IMR-90 (cell line): ENCODE measurements around the gene ARF1. TPM values are rescaled to one million over a fixed set of nuclear protein-coding genes. Genes with fewer than 3 reads are reported as not detected.

Experiments used
- ATAC-seq: fragments of 200-7000 bp; cut with Tn5 transposase; 2 replicates; pipeline ENCODE4 v1.9.1; 2020; ENCODE audit warnings: low read depth, mild to moderate bottlenecking, moderate library complexity
- BruUV-seq: library from RNA; stranded (reverse); fragments of 400-500 nt; replicated peaks from 2 replicates; lab custom pipeline; 2021; lab: Mats Ljungman, UMichigan
- CTCF ChIA-PET: fragments of 300-600 bp; formaldehyde crosslinking; extraction: SDS; loops from one replicate; lab custom pipeline; 2021; ENCODE audit warnings: antibody characterized with exemption; lab: Yijun Ruan, JAX
- POLR2A ChIA-PET: fragments of 300-600 bp; sonication (Branson Sonifier 250); formaldehyde crosslinking; loops from one replicate; lab custom pipeline; 2022; ENCODE audit warnings: antibody characterized with exemption; ENCODE audit not compliant: unreplicated experiment; lab: Charles Lee
- DNase-seq: peaks from one replicate; pipeline ENCODE4 v3.0.0; 2013
- H2AFZ ChIP-seq: replicated peaks from 2 replicates; pipeline ENCODE3; 2013; ENCODE audit warnings: low read length, mild to moderate bottlenecking; ENCODE audit not compliant: poor library complexity
- H2AK5ac ChIP-seq: 2 replicates; pipeline ENCODE4 v1.6.1; 2013; ENCODE audit warnings: low read depth, low read length, inconsistent platforms
- H2AK9ac ChIP-seq: replicated peaks from 2 replicates; pipeline ENCODE3; 2013; ENCODE audit warnings: mild to moderate bottlenecking, low read depth, low read length, moderate library complexity; ENCODE audit not compliant: poor library complexity
- H2BK120ac ChIP-seq: 2 replicates; pipeline ENCODE4 v1.6.1; 2013; ENCODE audit warnings: low read depth, low read length, inconsistent platforms
- H2BK15ac ChIP-seq: 3 replicates; pipeline ENCODE4 v1.6.1; 2013; ENCODE audit warnings: low read depth, low read length, inconsistent platforms
- H2BK20ac ChIP-seq: 2 replicates; pipeline ENCODE4 v1.6.1; 2013; ENCODE audit warnings: low read depth, mild to moderate bottlenecking, inconsistent platforms, low read length, moderate library complexity
- H2BK5ac ChIP-seq: 2 replicates; pipeline ENCODE4 v1.6.1; 2013; ENCODE audit warnings: mild to moderate bottlenecking, low read depth, low read length, inconsistent platforms; ENCODE audit not compliant: poor library complexity, severe bottlenecking
- H3K14ac ChIP-seq: replicated peaks from 2 replicates; pipeline ENCODE4 v1.6.1; 2013; ENCODE audit warnings: low read depth, low read length, inconsistent platforms
- H3K18ac ChIP-seq: 2 replicates; pipeline ENCODE4 v1.6.1; 2013; ENCODE audit warnings: low read depth, low read length, control low read depth
- H3K23ac ChIP-seq: 2 replicates; pipeline ENCODE4 v1.6.1; 2013; ENCODE audit warnings: low read depth, low read length, inconsistent platforms
- H3K27ac ChIP-seq: 2 replicates; pipeline ENCODE4 v1.5.1; 2013; ENCODE audit warnings: mild to moderate bottlenecking, control low read depth, low read length; ENCODE audit not compliant: insufficient read depth
- H3K27me3 ChIP-seq: 2 replicates; pipeline ENCODE4 v1.6.1; 2013; ENCODE audit warnings: low read length; ENCODE audit not compliant: control insufficient read depth, insufficient read depth
- H3K36me3 ChIP-seq: 2 replicates; pipeline ENCODE4 v1.6.1; 2013; ENCODE audit warnings: low read length, mixed read lengths; ENCODE audit not compliant: control insufficient read depth, insufficient read depth
- H3K4ac ChIP-seq: 2 replicates; pipeline ENCODE4 v1.6.1; 2013; ENCODE audit warnings: low read depth, low read length, inconsistent platforms
- H3K4me1 ChIP-seq: 2 replicates; pipeline ENCODE4 v1.6.1; 2013; ENCODE audit warnings: low read length, mixed read lengths; ENCODE audit not compliant: control insufficient read depth, insufficient read depth
- H3K4me2 ChIP-seq: 2 replicates; pipeline ENCODE4 v1.6.1; 2013; ENCODE audit warnings: low read depth, mild to moderate bottlenecking, control low read depth, low read length, moderate library complexity
- H3K4me3 ChIP-seq: 2 replicates; pipeline ENCODE4 v1.5.1; 2013; ENCODE audit warnings: low read depth, mild to moderate bottlenecking, control low read depth, low read length, moderate library complexity; ENCODE audit not compliant: insufficient read depth
- H3K56ac ChIP-seq: 2 replicates; pipeline ENCODE4 v1.6.1; 2013; ENCODE audit warnings: low read length, inconsistent platforms; ENCODE audit not compliant: insufficient read depth; ENCODE audit errors: extremely low read depth
- H3K79me1 ChIP-seq, 2 experiments: 2 replicates each; pipeline ENCODE4 v1.6.1; 2013; ENCODE audit warnings: low read length in 2 of 2, inconsistent platforms in 1 of 2, low read depth in 1 of 2
- H3K9ac ChIP-seq: 2 replicates; pipeline ENCODE4 v1.6.1; 2013; ENCODE audit warnings: low read depth, low read length, control low read depth
- H3K9me1 ChIP-seq: 2 replicates; pipeline ENCODE4 v1.6.1; 2013; ENCODE audit warnings: low read length, inconsistent platforms; ENCODE audit not compliant: insufficient read depth
- H3K9me3 ChIP-seq: 2 replicates; pipeline ENCODE4 v1.6.1; 2013; ENCODE audit warnings: low read length; ENCODE audit not compliant: control insufficient read depth, insufficient read depth
- H4K20me1 ChIP-seq: 2 replicates; pipeline ENCODE4 v1.6.1; 2013; ENCODE audit warnings: low read length, inconsistent platforms; ENCODE audit not compliant: insufficient read depth
- H4K5ac ChIP-seq: 2 replicates; pipeline ENCODE4 v1.6.1; 2013; ENCODE audit warnings: mild to moderate bottlenecking, low read depth, low read length, control low read depth
- H4K8ac ChIP-seq, 2 experiments: 2 replicates each; pipeline ENCODE4 v1.6.1; 2013; ENCODE audit warnings: low read depth in 2 of 2, low read length in 2 of 2, control low read depth in 1 of 2, inconsistent platforms in 1 of 2
- H4K91ac ChIP-seq: 2 replicates; pipeline ENCODE4 v1.6.1; 2013; ENCODE audit warnings: low read depth, low read length, inconsistent platforms; ENCODE audit not compliant: insufficient read depth
- BHLHE40 ChIP-seq: fragments of 150-350 bp; IDR thresholded peaks from 2 replicates; pipeline ENCODE4 v1.6.1; 2016; ENCODE audit warnings: mild to moderate bottlenecking, low read depth, low read length
- CEBPB ChIP-seq: IDR thresholded peaks from 2 replicates; pipeline ENCODE4 v1.6.1; 2012; ENCODE audit warnings: low read depth, low read length, improper control_type of control experiment
- CHD1 ChIP-seq: IDR thresholded peaks from 2 replicates; pipeline ENCODE4 v1.6.1; 2012; ENCODE audit warnings: low read depth, low read length, improper control_type of control experiment
- FOS ChIP-seq: fragments of 150-350 bp; IDR thresholded peaks from 2 replicates; pipeline ENCODE4 v1.6.1; 2016; ENCODE audit warnings: low read depth, low read length
- MAFK ChIP-seq: IDR thresholded peaks from 2 replicates; pipeline ENCODE4 v1.6.1; 2012; ENCODE audit warnings: low read depth, low read length, improper control_type of control experiment
- MAZ ChIP-seq: IDR thresholded peaks from 2 replicates; pipeline ENCODE4 v1.6.1; 2012; ENCODE audit warnings: low read depth, mild to moderate bottlenecking, low read length, improper control_type of control experiment, moderate library complexity, borderline replicate concordance
- MXI1 ChIP-seq: IDR thresholded peaks from 2 replicates; pipeline ENCODE4 v1.6.1; 2012; ENCODE audit warnings: low read depth, mild to moderate bottlenecking, low read length, moderate library complexity, borderline replicate concordance
- NFE2L2 ChIP-seq: fragments of 150-350 bp; IDR thresholded peaks from 2 replicates; pipeline ENCODE4 v1.6.1; 2016; ENCODE audit warnings: low read depth, mild to moderate bottlenecking, low read length
- POLR2A ChIP-seq: IDR thresholded peaks from 2 replicates; pipeline ENCODE4 v1.6.1; 2012; ENCODE audit warnings: mild to moderate bottlenecking, low read depth, low read length
- RAD21 ChIP-seq: IDR thresholded peaks from 2 replicates; pipeline ENCODE4 v1.6.1; 2012; ENCODE audit warnings: low read length, improper control_type of control experiment
- RCOR1 ChIP-seq: IDR thresholded peaks from 2 replicates; pipeline ENCODE4 v1.6.1; 2012; ENCODE audit warnings: mild to moderate bottlenecking, low read length, improper control_type of control experiment; ENCODE audit not compliant: insufficient replicate concordance
- RFX5 ChIP-seq: IDR thresholded peaks from 2 replicates; pipeline ENCODE4 v1.8.0; 2012; ENCODE audit warnings: low read depth, mild to moderate bottlenecking, low read length, moderate library complexity
- SMC3 ChIP-seq: fragments of 150-350 bp; IDR thresholded peaks from 2 replicates; pipeline ENCODE4 v1.6.1; 2016; ENCODE audit warnings: low read depth, mild to moderate bottlenecking, antibody characterized with exemption, low read length, moderate library complexity
- WGBS, 2 experiments: methylation state at CpG; one replicate each; pipeline versions ENCODE4 v1.1.5 to v1.1.7; 2013; ENCODE audit warnings: missing lambda C conversion rate in 2 of 2; ENCODE audit not compliant: insufficient read length in 1 of 2; ENCODE audit errors: extremely low coverage in 2 of 2; 5-methylcytosine and 5-hydroxymethylcytosine counted together
- dilution Hi-C: fragments of 300-500 bp; cut with HindIII; formaldehyde crosslinking; loops from one replicate; pipeline ENCODE4 v1.14.3; 2018; ENCODE audit warnings: low sequenced_read_pairs; ENCODE audit not compliant: unreplicated experiment
- in situ Hi-C: fragments of 300-500 bp; cut with MboI; formaldehyde crosslinking; loops from 3 replicates; pipeline ENCODE4 v1.14.3; 2019; ENCODE audit warnings: low sequenced_read_pairs, inconsistent platforms, mixed read lengths
- intact Hi-C: fragments of 100-400 bp; cut with micrococcal nuclease; formaldehyde crosslinking; loops from 2 replicates; pipeline ENCODE4 v1.10.0; 2022
- polyA plus RNA-seq, 3 experiments: library from polyadenylated mRNA; depleted of rRNA; stranded (reverse); fragments of >200 nt; gene quantifications; 2 replicates each; pipeline ENCODE4 v1.2.3, GENCODE V29; 2012; ENCODE audit warnings: low replicate concordance in 1 of 3
- total RNA-seq: library from RNA; depleted of rRNA; stranded (reverse); fragments of >200 nt; gene quantifications from 2 replicates; pipeline ENCODE4 v1.2.3, GENCODE V29; 2012
- TF ChIP-seq, protein P1 (sequence below): fragments of 150-350 bp; IDR thresholded peaks from 2 replicates; pipeline ENCODE4 v1.6.1; 2016; ENCODE audit warnings: low read depth, mild to moderate bottlenecking, low read length, moderate library complexity, borderline replicate concordance
- TF ChIP-seq, protein P2 (sequence below): fragments of 150-350 bp; IDR thresholded peaks from 2 replicates; pipeline ENCODE4 v1.6.1; 2017; ENCODE audit warnings: mild to moderate bottlenecking, antibody characterized with exemption, low read length, low read depth
- TF ChIP-seq, protein P3 (sequence below): conservative IDR thresholded peaks from 2 replicates; pipeline ENCODE4 v1.5.1; 2012; ENCODE audit warnings: mild to moderate bottlenecking, low read depth, low read length, improper control_type of control experiment

The ARF1 gene
- total and polyA plus RNA-seq, 2 of the 4 experiments (the other 2 are of a cell fraction): 330 to 1,100 TPM

DNA sequence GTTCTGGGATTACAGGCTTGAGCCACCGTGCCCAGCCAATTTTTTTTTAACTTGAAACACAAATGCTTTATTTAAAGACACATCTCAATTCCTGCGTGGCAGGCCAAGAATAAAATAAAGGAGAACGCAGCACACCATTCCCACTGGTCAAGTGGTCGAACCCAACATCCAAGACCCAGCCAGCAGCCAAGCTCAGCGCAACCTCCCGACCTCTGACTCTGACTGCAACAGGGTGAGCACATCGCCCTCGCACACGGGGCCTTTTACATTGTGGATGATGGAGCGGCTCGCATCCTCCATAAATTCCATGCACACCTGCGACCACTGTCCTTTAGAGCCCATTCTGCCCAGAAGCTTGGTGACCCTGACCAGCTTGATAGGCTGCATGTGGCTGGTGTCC is 52.1 kb downstream of the ARF1 start:
- Histone ChIP-seq H3K79me1 (no peaks in the 10 kb centered on the region), H2BK5ac (no peak overlapping the region), H2AFZ (no peak overlapping the region), H3K4me2 (no peak overlapping the region), H3K36me3 (no peaks in the 10 kb centered on the region), H3K4me3 (no peak overlapping the region), H2AK5ac (no peak overlapping the region), H3K56ac (no peak overlapping the region), H4K20me1 (no peaks in the 10 kb centered on the region), H3K4ac (no peak overlapping the region), H4K91ac (no peak overlapping the region), H3K9me3 (no peaks in the 10 kb centered on the region), H3K14ac (no peak overlapping the region), H3K9ac (no peak overlapping the region), H4K8ac (no peak overlapping the region), H2BK120ac (no peak overlapping the region), H2BK20ac (no peak overlapping the region), H3K9me1 (no peaks in the 10 kb centered on the region), H3K18ac (no peak overlapping the region), H2AK9ac (no peak overlapping the region), H3K27me3 (peaks cover 19% of the 10 kb centered on the region), H3K27ac (no peak overlapping the region), H4K5ac (no peak overlapping the region), H2BK15ac (no peak overlapping the region), H3K23ac (no peak overlapping the region), H3K4me1 (no peaks in the 10 kb centered on the region)
- dilution Hi-C loops: no loop called here
- WGBS, 2 experiments: 77% methylated on average over 4 of the region's 12 CpGs; no CpG with 5 or more reads in 1 of the 2 experiments
- TF ChIP-seq RFX5 (no peak), FOS (no peak), MAFK (no peak), CEBPB (no peak), NFE2L2 (no peak), BHLHE40 (no peak), SMC3 (no peak), CHD1 (no peak), MAZ (no peak), RCOR1 (no peak), RAD21 (no peak), POLR2A (no peak), MXI1 (no peak)
- TF ChIP-seq, protein P1, sequence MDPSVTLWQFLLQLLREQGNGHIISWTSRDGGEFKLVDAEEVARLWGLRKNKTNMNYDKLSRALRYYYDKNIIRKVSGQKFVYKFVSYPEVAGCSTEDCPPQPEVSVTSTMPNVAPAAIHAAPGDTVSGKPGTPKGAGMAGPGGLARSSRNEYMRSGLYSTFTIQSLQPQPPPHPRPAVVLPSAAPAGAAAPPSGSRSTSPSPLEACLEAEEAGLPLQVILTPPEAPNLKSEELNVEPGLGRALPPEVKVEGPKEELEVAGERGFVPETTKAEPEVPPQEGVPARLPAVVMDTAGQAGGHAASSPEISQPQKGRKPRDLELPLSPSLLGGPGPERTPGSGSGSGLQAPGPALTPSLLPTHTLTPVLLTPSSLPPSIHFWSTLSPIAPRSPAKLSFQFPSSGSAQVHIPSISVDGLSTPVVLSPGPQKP: no peak
- TF ChIP-seq, protein P2, sequence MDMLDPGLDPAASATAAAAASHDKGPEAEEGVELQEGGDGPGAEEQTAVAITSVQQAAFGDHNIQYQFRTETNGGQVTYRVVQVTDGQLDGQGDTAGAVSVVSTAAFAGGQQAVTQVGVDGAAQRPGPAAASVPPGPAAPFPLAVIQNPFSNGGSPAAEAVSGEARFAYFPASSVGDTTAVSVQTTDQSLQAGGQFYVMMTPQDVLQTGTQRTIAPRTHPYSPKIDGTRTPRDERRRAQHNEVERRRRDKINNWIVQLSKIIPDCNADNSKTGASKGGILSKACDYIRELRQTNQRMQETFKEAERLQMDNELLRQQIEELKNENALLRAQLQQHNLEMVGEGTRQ: no peak
- TF ChIP-seq, protein P3, sequence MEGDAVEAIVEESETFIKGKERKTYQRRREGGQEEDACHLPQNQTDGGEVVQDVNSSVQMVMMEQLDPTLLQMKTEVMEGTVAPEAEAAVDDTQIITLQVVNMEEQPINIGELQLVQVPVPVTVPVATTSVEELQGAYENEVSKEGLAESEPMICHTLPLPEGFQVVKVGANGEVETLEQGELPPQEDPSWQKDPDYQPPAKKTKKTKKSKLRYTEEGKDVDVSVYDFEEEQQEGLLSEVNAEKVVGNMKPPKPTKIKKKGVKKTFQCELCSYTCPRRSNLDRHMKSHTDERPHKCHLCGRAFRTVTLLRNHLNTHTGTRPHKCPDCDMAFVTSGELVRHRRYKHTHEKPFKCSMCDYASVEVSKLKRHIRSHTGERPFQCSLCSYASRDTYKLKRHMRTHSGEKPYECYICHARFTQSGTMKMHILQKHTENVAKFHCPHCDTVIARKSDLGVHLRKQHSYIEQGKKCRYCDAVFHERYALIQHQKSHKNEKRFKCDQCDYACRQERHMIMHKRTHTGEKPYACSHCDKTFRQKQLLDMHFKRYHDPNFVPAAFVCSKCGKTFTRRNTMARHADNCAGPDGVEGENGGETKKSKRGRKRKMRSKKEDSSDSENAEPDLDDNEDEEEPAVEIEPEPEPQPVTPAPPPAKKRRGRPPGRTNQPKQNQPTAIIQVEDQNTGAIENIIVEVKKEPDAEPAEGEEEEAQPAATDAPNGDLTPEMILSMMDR: no peak
- in situ Hi-C loops: loop anchor here (10.0 kb wide), 1 partner anchor 370 kb away; no protein-coding TSS in a partner anchor
- ATAC-seq (no peak), DNase-seq (no peak)
- ChIA-PET CTCF (no interaction called here), POLR2A (interaction anchor here (0.6 kb wide), 1 partner anchor 22 kb away, joined by 3 read pairs; no protein-coding TSS in a partner anchor)
- intact Hi-C loops: loop anchor here (5.0 to 10.0 kb wide), 3 partner anchors 140 to 368 kb away; no protein-coding TSS in a partner anchor
- BruUV-seq: no TSS peak
